Ishikawa (cell line): ENCODE results near the gene MATN1.

Experiments
- CEBPB ChIP-seq: IDR thresholded peaks from 2 replicates; pipeline ENCODE4 v1.6.1; 2012
- CREB1 ChIP-seq: IDR thresholded peaks from 2 replicates; pipeline ENCODE4 v1.6.1; 2012; ENCODE audit warnings: low read depth
- EGR1 ChIP-seq: IDR thresholded peaks from 2 replicates; pipeline ENCODE4 v1.6.1; 2012
- EP300 ChIP-seq: IDR thresholded peaks from 2 replicates; pipeline ENCODE4 v1.6.1; 2012; ENCODE audit warnings: borderline replicate concordance
- FOXM1 ChIP-seq: IDR thresholded peaks from 2 replicates; pipeline ENCODE4 v1.6.1; 2012; ENCODE audit warnings: low read depth, borderline replicate concordance
- MAX ChIP-seq: IDR thresholded peaks from 2 replicates; pipeline ENCODE4 v1.6.1; 2012
- NFIC ChIP-seq: IDR thresholded peaks from 2 replicates; pipeline ENCODE4 v1.6.1; 2012
- RAD21 ChIP-seq: IDR thresholded peaks from 2 replicates; pipeline ENCODE4 v1.6.1; 2012; ENCODE audit warnings: low read depth
- REST ChIP-seq: IDR thresholded peaks from 2 replicates; pipeline ENCODE4 v1.6.1; 2012; ENCODE audit warnings: low read depth, mild to moderate bottlenecking
- TAF1 ChIP-seq: IDR thresholded peaks from 2 replicates; pipeline ENCODE4 v1.6.1; 2012; ENCODE audit warnings: low read depth, mild to moderate bottlenecking
- TEAD4 ChIP-seq: IDR thresholded peaks from 2 replicates; pipeline ENCODE4 v1.6.1; 2012
- YY1 ChIP-seq: IDR thresholded peaks from 2 replicates; pipeline ENCODE4 v1.6.1; 2012; ENCODE audit warnings: low read depth
- ZBTB7A ChIP-seq: IDR thresholded peaks from 2 replicates; pipeline ENCODE4 v1.6.1; 2012; ENCODE audit warnings: low read depth

- TF ChIP-seq TEAD4 (no peak), CEBPB (no peak), EP300 (no peak), YY1 (no peak), REST (no peak), EGR1 (no peak), MAX (no peak), FOXM1 (no peak), RAD21 (no peak), CREB1 (no peak), TAF1 (no peak), NFIC (no peak), ZBTB7A (no peak)
These were observed 17.7 kb downstream of the MATN1 start for GRCh38 chr1:30705698-30706097.
